ENCODE measurements around the gene MAPKAP1. TPM values are rescaled to one million over a fixed set of nuclear protein-coding genes. Genes with fewer than 3 reads are reported as not detected.

MAPKAP1 gene
- total RNA-seq, 1 donor from 2014 or later = 56.6 TPM

GRCh38 chr9:125397736-125398135, 309.3 kb downstream of the MAPKAP1 start:
- no peaks in the 10 kb centered on the region for H3K36me3 ChIP-seq
- no peak overlapping the region for H3K9ac ChIP-seq
- DNase-seq (ENCODE audit: low spot score) = no peak
- H4K20me1 ChIP-seq (ENCODE audit: low read depth) = no peaks in the 10 kb centered on the region
- no peaks in the 10 kb centered on the region for H3K4me1 ChIP-seq
- H2AFZ ChIP-seq (replicated peaks) = no peak overlapping the region
- no peak overlapping the region for H3K4me3 ChIP-seq
- H3K4me3 Mint-ChIP-seq = no peak overlapping the region
- H3K9me3 Mint-ChIP-seq = no peaks in the 10 kb centered on the region
- H3K36me3 Mint-ChIP-seq = no peaks in the 10 kb centered on the region
- TF ChIP-seq EZH2 (IDR thresholded peaks at IDR 0.05) = no peak
- no peak for TF ChIP-seq CTCF (IDR thresholded peaks at IDR 0.05)
- no peak for TF ChIP-seq EZH2phosphoT487 (IDR thresholded peaks at IDR 0.05)
- no peak overlapping the region for H3K27ac Mint-ChIP-seq
- peaks cover 6% of the 10 kb centered on the region for H3K4me1 Mint-ChIP-seq
- no peaks in the 10 kb centered on the region for H3K79me2 ChIP-seq (ENCODE audit: low read depth)
- peaks cover 9% of the 10 kb centered on the region for H3F3A ChIP-seq (ENCODE audit: low read depth)
- H3K27me3 ChIP-seq = no peaks in the 10 kb centered on the region
- no peak overlapping the region for H3K27ac ChIP-seq
- H3K4me2 ChIP-seq = no peak overlapping the region
- peaks cover 2% of the 10 kb centered on the region for H3K27me3 Mint-ChIP-seq (ENCODE audit: insufficient read depth, low read depth)
- no peaks in the 10 kb centered on the region for H3K9me3 ChIP-seq (ENCODE audit: low read depth)

GRCh38 chr9:125396799-125397198, 310.2 kb downstream of the MAPKAP1 start:
- peaks cover 9% of the 10 kb centered on the region for H3F3A ChIP-seq (ENCODE audit: low read depth)
- no peaks in the 10 kb centered on the region for H3K9me3 Mint-ChIP-seq
- H2AFZ ChIP-seq (replicated peaks) = no peak overlapping the region
- H3K36me3 ChIP-seq = no peaks in the 10 kb centered on the region
- H3K4me3 Mint-ChIP-seq = no peak overlapping the region
- H3K79me2 ChIP-seq (ENCODE audit: low read depth) = no peaks in the 10 kb centered on the region
- no peaks in the 10 kb centered on the region for H3K4me1 ChIP-seq
- no peak overlapping the region for H3K27ac ChIP-seq
- H3K27ac Mint-ChIP-seq = no peak overlapping the region
- TF ChIP-seq EZH2phosphoT487 (IDR thresholded peaks at IDR 0.05) (no peak), EZH2 (IDR thresholded peaks at IDR 0.05) (no peak), CTCF (IDR thresholded peaks at IDR 0.05) (no peak)
- H3K4me2 ChIP-seq = no peak overlapping the region
- H3K27me3 Mint-ChIP-seq (ENCODE audit: insufficient read depth, low read depth) = peaks cover 2% of the 10 kb centered on the region
- no peak for DNase-seq (ENCODE audit: low spot score)
- H3K9me3 ChIP-seq (ENCODE audit: low read depth) = no peaks in the 10 kb centered on the region
- no peaks in the 10 kb centered on the region for H4K20me1 ChIP-seq (ENCODE audit: low read depth)
- H3K4me1 Mint-ChIP-seq = peaks cover 6% of the 10 kb centered on the region
- H3K27me3 ChIP-seq = no peaks in the 10 kb centered on the region
- no peak overlapping the region for H3K4me3 ChIP-seq
- H3K36me3 Mint-ChIP-seq = no peaks in the 10 kb centered on the region
- H3K9ac ChIP-seq = no peak overlapping the region

- Histone ChIP-seq H3K4me2 (no peak overlapping the region), H3K9me3 (ENCODE audit: low read depth) (no peaks in the 10 kb centered on the region), H3K36me3 (no peaks in the 10 kb centered on the region), H3K79me2 (ENCODE audit: low read depth) (no peaks in the 10 kb centered on the region), H3K4me1 (no peaks in the 10 kb centered on the region), H3K27me3 (no peaks in the 10 kb centered on the region), H2AFZ (replicated peaks) (no peak overlapping the region), H3K27ac (no peak overlapping the region), H3K9ac (no peak overlapping the region), H3K4me3 (no peak overlapping the region), H3F3A (ENCODE audit: low read depth) (no peaks in the 10 kb centered on the region), H4K20me1 (ENCODE audit: low read depth) (no peaks in the 10 kb centered on the region)
- peaks cover 8% of the 10 kb centered on the region for H3K4me1 Mint-ChIP-seq
- TF ChIP-seq EZH2 (IDR thresholded peaks at IDR 0.05) (no peak), CTCF (IDR thresholded peaks at IDR 0.05) (no peak), EZH2phosphoT487 (IDR thresholded peaks at IDR 0.05) (no peak)
- DNase-seq (ENCODE audit: low spot score) = no peak
- H3K27me3 Mint-ChIP-seq (ENCODE audit: insufficient read depth, low read depth) = peaks cover 4% of the 10 kb centered on the region
- H3K36me3 Mint-ChIP-seq = no peaks in the 10 kb centered on the region
- no peak overlapping the region for H3K27ac Mint-ChIP-seq
- no peaks in the 10 kb centered on the region for H3K9me3 Mint-ChIP-seq
- H3K4me3 Mint-ChIP-seq = no peak overlapping the region
Measured at GRCh38 chr9:125393426-125393825, 313.6 kb downstream of the MAPKAP1 start.
